A549 (cell line): ENCODE measurements around the gene RNF130. TPM values are rescaled to one million over a fixed set of nuclear protein-coding genes. Genes with fewer than 3 reads are reported as not detected.
A peak's percentile ranks its signal among the peaks of the same experiment; 100 is the strongest.

Source experiments
- ATAC-seq, 2 experiments: fragments of 200-7000 bp in 1 of 2; fragments of >200 bp in 1 of 2; cut with Nextera tagmentation in 1 of 2; cut with Tn5 transposase in 1 of 2; 3 replicates each; pipeline versions ENCODE4 v1.8.0 to v1.9.1; 2018 to 2020; ENCODE audit warnings: mild to moderate bottlenecking in 1 of 2, moderate library complexity in 1 of 2
- CTCF ChIA-PET: fragments of 300-600 bp; sonication (Branson Sonifier 250); formaldehyde crosslinking; extraction: SDS; loops from one replicate; lab custom pipeline; 2021; ENCODE audit warnings: antibody characterized with exemption, inconsistent platforms; lab: Yijun Ruan, JAX
- POLR2A ChIA-PET: fragments of 350-600 bp; formaldehyde crosslinking; extraction: SDS; loops from one replicate; lab custom pipeline; 2021; ENCODE audit warnings: antibody characterized with exemption, inconsistent platforms; lab: Yijun Ruan, JAX
- DNase-seq, 2 experiments: peaks; one replicate each; pipeline versions ENCODE4 v3.0.0 to v3.0.0-alpha.2; 2011 to 2016; ENCODE audit warnings: low read depth in 1 of 2, low spot score in 1 of 2
- FAIRE-seq: peaks from 2 replicates; lab custom pipeline; 2011; peaks lifted over from hg19 to GRCh38; lab: Jason Lieb, UNC
- H3K27ac ChIP-seq, 2 experiments: fragments of >200 bp; sonication (Bioruptor Twin); formaldehyde crosslinking; 3 replicates each; pipeline ENCODE4 v1.5.1; 2016 to 2017
- H3K4me1 ChIP-seq: fragments of >200 bp; sonication (Bioruptor Twin); formaldehyde crosslinking; 3 replicates; pipeline ENCODE4 v1.6.1; 2016
- H3K4me2 ChIP-seq: fragments of >200 bp; sonication (Bioruptor Twin); formaldehyde crosslinking; 3 replicates; pipeline ENCODE4 v1.6.1; 2016
- H3K4me3 ChIP-seq: fragments of >200 bp; sonication (Bioruptor Twin); formaldehyde crosslinking; 3 replicates; pipeline ENCODE4 v1.5.1; 2016
- H3K9me3 ChIP-seq: fragments of >200 bp; sonication (Bioruptor Twin); formaldehyde crosslinking; 3 replicates; pipeline ENCODE4 v1.6.1; 2016
- ATOH8 ChIP-seq: fragments of 250-450 bp; sonication (Bioruptor Pico); IDR thresholded peaks from 2 replicates; pipeline ENCODE4 v1.5.0; 2020; ENCODE audit warnings: low read depth, mild to moderate bottlenecking, moderate library complexity
- E2F6 ChIP-seq: IDR thresholded peaks from 2 replicates; pipeline ENCODE4 v1.6.1; 2012; ENCODE audit warnings: low read depth, borderline replicate concordance
- EHF ChIP-seq: fragments of 250-450 bp; sonication (Bioruptor Pico); IDR thresholded peaks from 2 replicates; pipeline ENCODE4 v1.5.0; 2020; ENCODE audit warnings: mild to moderate bottlenecking
- EHMT2 ChIP-seq: fragments of 200-600 bp; sonication (generic); IDR thresholded peaks from 2 replicates; pipeline ENCODE4 v1.6.1; 2016; ENCODE audit warnings: antibody characterized with exemption, low read depth, mild to moderate bottlenecking, moderate library complexity
- FOSB ChIP-seq: fragments of 250-450 bp; sonication (Bioruptor Pico); IDR thresholded peaks from 2 replicates; pipeline ENCODE4 v1.5.0; 2020; ENCODE audit warnings: mild to moderate bottlenecking, moderate library complexity
- FOSL2 ChIP-seq, 2 experiments: fragments of 450-650 bp in 1 of 2; fragments of >200 bp in 1 of 2; sonication (Bioruptor Twin) in 1 of 2; formaldehyde crosslinking; IDR thresholded peaks; 2 replicates each; pipeline versions ENCODE4 v1.5.0 to v1.6.1; 2016 to 2020; ENCODE audit warnings: mild to moderate bottlenecking in 1 of 2, moderate library complexity in 1 of 2
- HDAC2 ChIP-seq: fragments of 200-600 bp; sonication (generic); IDR thresholded peaks from 2 replicates; pipeline ENCODE4 v1.6.1; 2016
- HEYL ChIP-seq: fragments of 250-450 bp; sonication (Bioruptor Pico); IDR thresholded peaks from 2 replicates; pipeline ENCODE4 v1.8.0; 2021; ENCODE audit warnings: mild to moderate bottlenecking, moderate library complexity
- HOXA7 ChIP-seq: fragments of 250-450 bp; sonication (Bioruptor Pico); IDR thresholded peaks from 2 replicates; pipeline ENCODE4 v1.5.0; 2020; ENCODE audit warnings: mild to moderate bottlenecking, moderate library complexity
- HOXB13 ChIP-seq: fragments of 250-450 bp; sonication (Bioruptor Pico); IDR thresholded peaks from 2 replicates; pipeline ENCODE4 v1.5.0; 2020; ENCODE audit warnings: low read depth, mild to moderate bottlenecking, moderate library complexity
- JUNB ChIP-seq: fragments of >200 bp; sonication (Bioruptor Twin); formaldehyde crosslinking; IDR thresholded peaks from 2 replicates; pipeline ENCODE4 v1.6.1; 2016
- KDM1A ChIP-seq: fragments of 200-600 bp; sonication (generic); IDR thresholded peaks from 2 replicates; pipeline ENCODE4 v1.6.1; 2016; ENCODE audit warnings: low read depth, mild to moderate bottlenecking
- MAZ ChIP-seq: fragments of 150-350 bp; IDR thresholded peaks from 2 replicates; pipeline ENCODE4 v1.6.1; 2014; ENCODE audit warnings: antibody characterized with exemption, low read depth, low read length, borderline replicate concordance
- MYC ChIP-seq: IDR thresholded peaks from 2 replicates; pipeline ENCODE4 v1.6.1; 2012; ENCODE audit warnings: mild to moderate bottlenecking, inconsistent platforms, low read length, improper control_type of control experiment, borderline replicate concordance
- RNF2 ChIP-seq: fragments of 200-600 bp; sonication (generic); IDR thresholded peaks from 2 replicates; pipeline ENCODE4 v1.6.1; 2016; ENCODE audit warnings: low read depth, mild to moderate bottlenecking, antibody characterized with exemption, moderate library complexity, borderline replicate concordance
- SREBF2 ChIP-seq: fragments of 450-650 bp; IDR thresholded peaks from 2 replicates; pipeline ENCODE4 v1.6.1; 2014; ENCODE audit warnings: mild to moderate bottlenecking, moderate library complexity
- ZC3H11A ChIP-seq: fragments of 450-650 bp; IDR thresholded peaks from 2 replicates; pipeline ENCODE4 v1.6.1; 2014; ENCODE audit warnings: antibody characterized with exemption, mild to moderate bottlenecking
- ZSCAN20 ChIP-seq: fragments of 250-450 bp; sonication (Bioruptor Pico); IDR thresholded peaks from 2 replicates; pipeline ENCODE4 v1.8.0; 2022; ENCODE audit warnings: mild to moderate bottlenecking, moderate library complexity
- WGBS: methylation state at CpG from one replicate; pipeline ENCODE4 v1.1.6; 2017; ENCODE audit errors: missing lambda C conversion rate; 5-methylcytosine and 5-hydroxymethylcytosine counted together
- polyA plus RNA-seq, 4 experiments: library from polyadenylated mRNA; depleted of rRNA in 3 of 4; stranded (reverse); fragments of >200 nt; fragmentation: RNase III in 1 of 4; extraction: RNeasy Plus Mini Kit Qiagen cat#74134 plus additional on column Dnase treatment in 1 of 4; gene quantifications; 2 replicates in 3 of 4; 3 replicates in 1 of 4; pipeline ENCODE4 v1.2.3, GENCODE V29; 2011 to 2017
- TF ChIP-seq, protein P1 (sequence below): fragments of 250-450 bp; sonication (Bioruptor Pico); IDR thresholded peaks from 2 replicates; pipeline ENCODE4 v1.5.0; 2021; ENCODE audit warnings: mild to moderate bottlenecking, moderate library complexity, borderline replicate concordance
- TF ChIP-seq, protein P2 (sequence below): fragments of 150-350 bp; IDR thresholded peaks from 2 replicates; pipeline ENCODE4 v1.6.1; 2014; ENCODE audit warnings: low read depth, mild to moderate bottlenecking, low read length

RNF130 gene
- polyA plus RNA-seq, 2 of the 4 experiments (the other 2 are of a cell fraction): 33.3 to 50.1 TPM

DNA sequence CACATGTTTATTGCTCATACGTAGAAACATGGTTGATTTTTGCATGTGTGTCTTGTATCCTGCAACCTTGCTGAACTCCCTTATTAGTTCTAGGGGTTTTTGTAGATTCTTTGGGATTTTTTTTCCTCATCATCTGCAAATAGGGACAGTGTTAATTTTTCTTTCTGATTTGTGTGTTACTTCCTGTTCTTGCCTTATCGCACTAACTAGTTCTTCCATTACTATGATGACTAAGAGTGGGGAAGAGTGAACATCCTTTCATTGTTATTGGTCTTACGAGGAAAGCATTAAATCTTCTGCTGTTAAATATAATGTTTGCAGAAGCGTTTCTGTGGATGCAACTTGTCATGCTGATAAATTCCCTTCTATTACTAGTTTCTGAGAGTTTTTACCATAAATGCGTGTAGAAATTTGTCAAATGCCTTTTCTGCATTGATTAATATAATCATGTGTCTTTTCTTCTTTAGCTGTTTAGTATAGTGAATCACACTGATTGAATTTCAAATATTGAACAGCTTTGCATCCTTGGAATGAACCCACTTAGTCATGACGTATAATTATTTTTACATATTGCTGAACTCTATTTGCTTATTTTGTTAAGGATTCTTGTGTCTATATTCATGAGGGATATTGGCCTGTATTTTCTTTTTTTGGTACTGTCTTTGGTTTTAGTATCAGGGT lies 32.1 kb upstream of the RNF130 start:
- POLR2A ChIA-PET: no interaction called here
- 67% methylated on average over 6 of the region's 6 CpGs for WGBS
- Histone ChIP-seq H3K9me3 (peaks cover 34% of the 10 kb centered on the region; the same call in 2 of the 3 replicates), H3K27ac (no peak overlapping the region), H3K4me1 (no peaks in the 10 kb centered on the region), H3K4me2 (no peak overlapping the region), H3K4me3 (no peak overlapping the region)
- FAIRE-seq (peak; percentile 46), ATAC-seq (no peak), DNase-seq (no peak)
- CTCF ChIA-PET: no interaction called here
- TF ChIP-seq E2F6 (no peak), FOSB (no peak), FOSL2 (IDR thresholded peaks at IDR 0.05) (no peak), FOSL2 (CRISPR knock-in tag; IDR thresholded peaks at IDR 0.05) (no peak), RNF2 (no peak), JUNB (no peak)

DNA sequence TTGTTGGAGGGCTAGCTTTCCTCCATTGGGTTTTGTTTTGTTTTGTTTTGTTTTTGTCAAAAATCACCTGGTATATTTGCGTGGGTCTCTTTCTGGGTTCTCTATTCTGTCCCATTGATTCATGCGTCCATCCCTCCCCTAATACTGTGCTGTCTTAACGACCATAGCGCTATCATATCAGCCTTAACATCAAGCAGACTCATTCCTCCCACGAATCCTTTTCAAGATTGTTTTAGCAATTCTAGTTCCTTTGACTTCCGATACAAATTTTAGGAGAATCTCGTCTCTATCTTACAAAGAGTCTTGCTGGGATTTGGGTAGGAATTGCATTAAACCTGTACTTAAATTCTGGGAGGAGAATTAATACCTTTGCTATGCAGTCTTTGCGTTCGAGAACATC lies 31.1 kb upstream of the RNF130 start:
- H3K4me2 ChIP-seq: no peak overlapping the region
- no peak for TF ChIP-seq HOXB13 (CRISPR knock-in tag)
- TF ChIP-seq EHF (CRISPR knock-in tag): no peak
- TF ChIP-seq, all 56 proteins: peak for 0
- no peaks in the 10 kb centered on the region for H3K4me1 ChIP-seq
- POLR2A ChIA-PET: no interaction called here
- no peak overlapping the region for H3K27ac ChIP-seq
- WGBS: 41% methylated on average over 9 of the region's 9 CpGs
- CTCF ChIA-PET: interaction anchor here (1.2 kb wide), 1 partner anchor 12 kb away, joined by 5 read pairs; no protein-coding TSS in a partner anchor
- no peak for ATAC-seq
- H3K9me3 ChIP-seq: peaks cover 24% of the 10 kb centered on the region; the same call in 2 of the 3 replicates
- no peak for DNase-seq
- no peak overlapping the region for H3K4me3 ChIP-seq
- no peak for FAIRE-seq

GRCh38 chr5:180101451-180102105 lies 30.0 kb upstream of the RNF130 start:
- ChIA-PET CTCF (interaction anchor here (1.2 to 1.3 kb wide), 2 partner anchors 11 to 15 kb away, joined by 4 to 5 read pairs; no protein-coding TSS in a partner anchor), POLR2A (interaction anchor here (0.6 kb wide), 1 partner anchor 12 kb away, joined by 3 read pairs; no protein-coding TSS in a partner anchor)
- H3K27ac ChIP-seq: no peak overlapping the region
- TF ChIP-seq MYC: no peak
- TF ChIP-seq, protein P1, sequence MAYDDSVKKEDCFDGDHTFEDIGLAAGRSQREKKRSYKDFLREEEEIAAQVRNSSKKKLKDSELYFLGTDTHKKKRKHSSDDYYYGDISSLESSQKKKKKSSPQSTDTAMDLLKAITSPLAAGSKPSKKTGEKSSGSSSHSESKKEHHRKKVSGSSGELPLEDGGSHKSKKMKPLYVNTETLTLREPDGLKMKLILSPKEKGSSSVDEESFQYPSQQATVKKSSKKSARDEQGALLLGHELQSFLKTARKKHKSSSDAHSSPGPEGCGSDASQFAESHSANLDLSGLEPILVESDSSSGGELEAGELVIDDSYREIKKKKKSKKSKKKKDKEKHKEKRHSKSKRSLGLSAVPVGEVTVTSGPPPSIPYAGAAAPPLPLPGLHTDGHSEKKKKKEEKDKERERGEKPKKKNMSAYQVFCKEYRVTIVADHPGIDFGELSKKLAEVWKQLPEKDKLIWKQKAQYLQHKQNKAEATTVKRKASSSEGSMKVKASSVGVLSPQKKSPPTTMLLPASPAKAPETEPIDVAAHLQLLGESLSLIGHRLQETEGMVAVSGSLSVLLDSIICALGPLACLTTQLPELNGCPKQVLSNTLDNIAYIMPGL (CRISPR knock-in tag): no peak
- no peak for FAIRE-seq
- no peak for DNase-seq
- H3K4me3 ChIP-seq: no peak overlapping the region
- H3K4me1 ChIP-seq: no peaks in the 10 kb centered on the region
- ATAC-seq: 0 out of 6 replicates have a peak, but pooled peaks of 1 of the 2 experiments have one; percentile 23
- peaks cover 14% of the 10 kb centered on the region; the same call in 2 of the 3 replicates for H3K9me3 ChIP-seq
- no peak overlapping the region for H3K4me2 ChIP-seq
- WGBS: 65% methylated on average over 18 of the region's 20 CpGs

DNA sequence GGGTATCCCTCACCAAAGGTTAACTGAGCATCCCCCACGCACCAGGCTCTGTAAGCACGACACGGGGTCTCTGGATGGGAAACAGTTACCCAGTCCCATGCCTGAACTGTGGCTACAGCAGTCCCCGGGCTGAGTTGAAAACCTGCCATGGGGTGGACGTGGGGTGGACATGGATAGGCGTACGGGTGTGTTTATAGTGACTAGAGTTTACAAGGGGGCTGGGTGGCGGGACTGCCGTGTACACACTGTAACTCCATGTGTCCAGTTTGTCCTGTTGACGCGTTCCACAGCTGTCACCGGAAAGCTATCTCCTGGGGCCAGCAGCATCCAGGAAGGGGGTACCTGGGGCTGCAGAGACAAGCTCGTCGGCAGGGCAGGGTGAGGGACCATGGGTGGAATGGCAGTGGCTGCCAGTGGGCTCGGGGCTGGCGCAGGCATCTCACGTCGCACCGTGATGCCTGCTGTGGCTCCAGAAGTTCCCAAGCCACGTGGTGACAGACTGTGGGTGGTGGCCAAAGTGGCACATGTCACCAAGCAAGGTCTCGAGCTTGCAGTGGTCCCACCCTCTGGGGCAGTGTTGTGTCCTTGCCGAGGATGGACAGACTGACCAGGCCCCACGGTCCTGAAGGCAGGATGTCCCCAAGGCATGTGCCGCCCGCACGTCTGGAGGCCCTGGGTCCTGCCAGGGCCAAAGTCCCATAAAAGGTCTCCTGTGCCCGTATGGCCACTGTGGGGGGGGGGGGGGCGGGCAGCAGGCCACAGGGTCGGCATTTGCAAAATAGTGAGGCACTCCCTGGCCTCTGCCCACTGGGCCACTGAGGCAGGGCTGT lies 29.3 kb upstream of the RNF130 start:
- Histone ChIP-seq H3K27ac (no peak overlapping the region), H3K4me3 (no peak overlapping the region), H3K4me2 (no peak overlapping the region), H3K4me1 (no peaks in the 10 kb centered on the region), H3K9me3 (peaks cover 7% of the 10 kb centered on the region; the same call in 2 of the 3 replicates)
- no peak for FAIRE-seq
- POLR2A ChIA-PET: interaction anchor here (0.6 kb wide), 1 partner anchor 11 kb away, joined by 3 read pairs; no protein-coding TSS in a partner anchor
- ATAC-seq: no peak
- CTCF ChIA-PET: interaction anchor here (1.3 kb wide), 1 partner anchor 16 kb away, joined by 4 read pairs; no protein-coding TSS in a partner anchor
- DNase-seq: no peak
- WGBS: 57% methylated on average over 17 of the region's 29 CpGs
- TF ChIP-seq HOXA7 (CRISPR knock-in tag): no peak
- no peak for TF ChIP-seq FOSL2 (IDR thresholded peaks at IDR 0.05)
- TF ChIP-seq FOSL2 (CRISPR knock-in tag; IDR thresholded peaks at IDR 0.05): no peak
- no peak for TF ChIP-seq ATOH8 (CRISPR knock-in tag)
- TF ChIP-seq MAZ: no peak
- TF ChIP-seq HEYL: no peak
- no peak for TF ChIP-seq ZSCAN20
- no peak for TF ChIP-seq MYC
- TF ChIP-seq ZC3H11A: no peak
- no peak for TF ChIP-seq HDAC2
- no peak for TF ChIP-seq KDM1A
- no peak for TF ChIP-seq SREBF2
- no peak for TF ChIP-seq EHMT2
- TF ChIP-seq, protein P2, sequence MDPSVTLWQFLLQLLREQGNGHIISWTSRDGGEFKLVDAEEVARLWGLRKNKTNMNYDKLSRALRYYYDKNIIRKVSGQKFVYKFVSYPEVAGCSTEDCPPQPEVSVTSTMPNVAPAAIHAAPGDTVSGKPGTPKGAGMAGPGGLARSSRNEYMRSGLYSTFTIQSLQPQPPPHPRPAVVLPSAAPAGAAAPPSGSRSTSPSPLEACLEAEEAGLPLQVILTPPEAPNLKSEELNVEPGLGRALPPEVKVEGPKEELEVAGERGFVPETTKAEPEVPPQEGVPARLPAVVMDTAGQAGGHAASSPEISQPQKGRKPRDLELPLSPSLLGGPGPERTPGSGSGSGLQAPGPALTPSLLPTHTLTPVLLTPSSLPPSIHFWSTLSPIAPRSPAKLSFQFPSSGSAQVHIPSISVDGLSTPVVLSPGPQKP: no peak
